ENCODE data around the gene SNX3. TPM values are rescaled to one million over a fixed set of nuclear protein-coding genes. Genes with fewer than 3 reads are reported as not detected.
A peak's percentile ranks its signal among the peaks of the same experiment; 100 is the strongest.

Gene SNX3
- polyA plus RNA-seq, 1 experiment, result 406 TPM

- POLR2A ChIA-PET, result no interaction called here
- CTCF ChIA-PET, result interaction anchor here (1.0 kb wide), 1 partner anchor 189 kb away, joined by 4 read pairs; no protein-coding TSS in a partner anchor
- no peak overlapping the region for H3K4me3 ChIP-seq (ENCODE audit: low read depth, low read length)
- H3K27me3 ChIP-seq (ENCODE audit: control insufficient read depth, insufficient read depth, low read length), result peaks cover 92% of the 10 kb centered on the region
- H3K27ac ChIP-seq (ENCODE audit: low read depth, low read length), result no peak overlapping the region
- peaks cover 11% of the 10 kb centered on the region; the same call in 1 of the 2 replicates for H3K9me3 ChIP-seq (ENCODE audit: control insufficient read depth, insufficient read depth, low read length)
- TF ChIP-seq CTCF (IDR thresholded peaks at IDR 0.05; ENCODE audit: low read depth, low read length), result no peak
- DNase-seq (ENCODE audit: low read depth, low spot score), result no peak
Measured at GRCh38 chr6:108169464-108170331, 91.1 kb downstream of the SNX3 start.

- peak; percentile 24; the same call in 1 of the 2 replicates for TF ChIP-seq CTCF (IDR thresholded peaks at IDR 0.05; ENCODE audit: low read depth, low read length)
- peaks cover 7% of the 10 kb centered on the region; the same call in 1 of the 2 replicates for H3K9me3 ChIP-seq (ENCODE audit: control insufficient read depth, insufficient read depth, low read length)
- H3K4me3 ChIP-seq (ENCODE audit: low read depth, low read length), result no peak overlapping the region
- H3K27me3 ChIP-seq (ENCODE audit: control insufficient read depth, insufficient read depth, low read length), result peaks cover 92% of the 10 kb centered on the region
- no peak for DNase-seq (ENCODE audit: low read depth, low spot score)
- POLR2A ChIA-PET, result no interaction called here
- CTCF ChIA-PET, result interaction anchor here (1.0 kb wide), 1 partner anchor 188 kb away, joined by 4 read pairs; no protein-coding TSS in a partner anchor
- no peak overlapping the region for H3K27ac ChIP-seq (ENCODE audit: low read depth, low read length)
Measured at GRCh38 chr6:108168501-108169463, 92.1 kb downstream of the SNX3 start.

GRCh38 chr6:108168090-108168463, 92.8 kb downstream of the SNX3 start:
- H3K27me3 ChIP-seq (ENCODE audit: control insufficient read depth, insufficient read depth, low read length), result peaks cover 96% of the 10 kb centered on the region
- TF ChIP-seq CTCF (IDR thresholded peaks at IDR 0.05; ENCODE audit: low read depth, low read length), result no peak
- POLR2A ChIA-PET, result no interaction called here
- no peak overlapping the region for H3K4me3 ChIP-seq (ENCODE audit: low read depth, low read length)
- CTCF ChIA-PET, result no interaction called here
- no peak overlapping the region for H3K27ac ChIP-seq (ENCODE audit: low read depth, low read length)
- no peak for DNase-seq (ENCODE audit: low read depth, low spot score)
- peaks cover 7% of the 10 kb centered on the region; the same call in 1 of the 2 replicates for H3K9me3 ChIP-seq (ENCODE audit: control insufficient read depth, insufficient read depth, low read length)

- no peak for DNase-seq (ENCODE audit: low read depth, low spot score)
- ChIA-PET POLR2A (no interaction called here), CTCF (no interaction called here)
- no peak for TF ChIP-seq CTCF (IDR thresholded peaks at IDR 0.05; ENCODE audit: low read depth, low read length)
- peaks cover 7% of the 10 kb centered on the region; the same call in 1 of the 2 replicates for H3K9me3 ChIP-seq (ENCODE audit: control insufficient read depth, insufficient read depth, low read length)
- H3K27ac ChIP-seq (ENCODE audit: low read depth, low read length), result no peak overlapping the region
- H3K27me3 ChIP-seq (ENCODE audit: control insufficient read depth, insufficient read depth, low read length), result peaks cover 96% of the 10 kb centered on the region
- H3K4me3 ChIP-seq (ENCODE audit: low read depth, low read length), result no peak overlapping the region
Measured at GRCh38 chr6:108167449-108168089, 93.3 kb downstream of the SNX3 start.
